ENCODE measurements around the gene CTSC. TPM values are rescaled to one million over a fixed set of nuclear protein-coding genes. Genes with fewer than 3 reads are reported as not detected.
A peak's percentile ranks its signal among the peaks of the same experiment; 100 is the strongest.

Gene CTSC
- total and polyA plus RNA-seq, 2 of the 13 experiments (the other 11 are each of a cell fraction or from before 2014, with no cell fraction given), result 144 to 210 TPM

DNA sequence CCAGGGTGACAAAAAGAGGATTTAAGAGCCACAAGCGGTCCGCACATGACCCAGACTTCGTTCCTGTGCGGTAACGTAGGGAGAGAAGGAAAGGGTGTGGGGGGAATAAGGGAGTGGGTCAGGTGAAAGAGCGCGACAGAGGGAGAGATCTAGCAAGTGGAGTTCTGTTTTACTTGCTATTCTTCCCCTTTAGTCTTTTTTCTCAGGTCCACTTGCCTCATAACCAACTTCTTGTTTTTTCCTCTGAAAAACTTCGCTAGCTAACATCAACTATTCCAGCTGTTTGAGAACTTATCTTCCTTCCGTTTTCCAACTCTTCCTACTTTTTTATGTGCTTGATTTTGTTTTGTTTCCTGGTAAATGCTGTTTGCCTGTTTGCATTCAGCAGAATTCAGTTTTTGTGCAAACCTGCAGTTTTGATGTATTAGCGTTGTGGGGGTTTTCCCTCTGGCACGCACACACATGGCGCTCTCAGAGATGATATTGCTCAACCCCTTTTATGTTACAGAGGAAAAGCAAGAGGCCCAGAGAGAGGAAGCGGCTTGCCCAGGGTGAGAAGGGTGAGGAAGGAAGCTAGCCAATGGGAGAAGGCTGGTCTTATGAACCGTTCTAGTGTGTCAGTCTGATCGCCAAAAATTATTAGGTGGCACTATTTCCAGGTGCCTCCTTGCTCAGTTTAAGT, 592 bp upstream of the CTSC start (continued):
- TF ChIP-seq, protein P1, sequence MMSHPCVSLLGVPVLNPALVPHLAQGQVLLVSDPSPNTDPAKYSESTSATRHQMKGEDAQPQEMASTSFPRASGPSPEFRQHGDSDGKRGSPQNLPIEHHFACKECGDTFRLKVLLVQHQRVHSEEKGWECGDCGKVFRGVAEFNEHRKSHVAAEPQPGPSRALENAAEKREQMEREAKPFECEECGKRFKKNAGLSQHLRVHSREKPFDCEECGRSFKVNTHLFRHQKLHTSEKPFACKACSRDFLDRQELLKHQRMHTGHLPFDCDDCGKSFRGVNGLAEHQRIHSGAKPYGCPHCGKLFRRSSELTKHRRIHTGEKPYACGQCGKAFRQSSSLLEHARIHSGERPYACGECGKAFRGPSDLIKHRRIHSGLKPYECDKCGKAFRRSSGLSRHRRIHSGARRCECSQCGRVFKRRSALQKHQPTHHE (CRISPR knock-in tag; IDR thresholded peaks at IDR 0.05; ENCODE audit: borderline replicate concordance), result no peak
- TF ChIP-seq EZH2 (conservative IDR thresholded peaks at IDR 0.05; ENCODE audit: low read depth, low read length), result no peak
- TF ChIP-seq PHF8 (CRISPR knock-in tag; IDR thresholded peaks at IDR 0.05), result peak; percentile 6; the same call in 1 of the 2 replicates
- TF ChIP-seq PAF1 (CRISPR knock-in tag; IDR thresholded peaks at IDR 0.05), result no peak
- TF ChIP-seq SMYD3 (CRISPR knock-in tag; IDR thresholded peaks at IDR 0.05), result no peak
- peak; percentile 20; the same call in 1 of the 2 replicates for TF ChIP-seq DMAP1 (CRISPR knock-in tag; IDR thresholded peaks at IDR 0.05)
- peak; percentile 30 to 40; a peak in 1 of 4 replicates for TF ChIP-seq POLR2A (IDR thresholded peaks at IDR 0.05; ENCODE audit: insufficient read depth in 1 of 2, low read depth in 2 of 2, low read length in 2 of 2)
- TF ChIP-seq ZNF652 (CRISPR knock-in tag; IDR thresholded peaks at IDR 0.05; ENCODE audit: borderline replicate concordance, low read depth), result no peak
- no peak for TF ChIP-seq YY1 (IDR thresholded peaks at IDR 0.05; ENCODE audit: insufficient read depth, insufficient replicate concordance, low read depth, low read length)
- TF ChIP-seq, protein P2, sequence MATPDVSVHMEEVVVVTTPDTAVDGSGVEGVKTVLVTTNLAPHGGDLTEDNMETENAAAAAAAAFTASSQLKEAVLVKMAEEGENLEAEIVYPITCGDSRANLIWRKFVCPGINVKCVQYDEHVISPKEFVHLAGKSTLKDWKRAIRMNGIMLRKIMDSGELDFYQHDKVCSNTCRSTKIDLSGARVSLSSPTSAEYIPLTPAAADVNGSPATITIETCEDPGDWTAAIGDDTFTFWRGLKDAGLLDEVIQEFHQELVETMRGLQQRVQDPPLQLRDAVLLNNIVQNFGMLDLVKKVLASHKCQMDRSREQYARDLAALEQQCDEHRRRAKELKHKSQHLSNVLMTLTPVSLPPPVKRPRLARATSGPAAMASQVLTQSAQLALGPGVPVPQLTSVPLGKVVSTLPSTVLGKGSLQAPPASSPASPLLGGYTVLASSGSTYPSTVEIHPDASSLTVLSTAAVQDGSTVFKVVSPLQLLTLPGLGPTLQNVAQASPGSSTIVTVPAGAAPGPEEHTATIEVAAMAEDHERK (CRISPR knock-in tag; IDR thresholded peaks at IDR 0.05; ENCODE audit: low read depth), result no peak
- no peak for TF ChIP-seq FOXO1 (CRISPR knock-in tag; IDR thresholded peaks at IDR 0.05)
- TF ChIP-seq CEBPB (IDR thresholded peaks at IDR 0.05; ENCODE audit: borderline replicate concordance, low read depth, low read length), result peak; percentile 86
- no peak for TF ChIP-seq ZFP1 (CRISPR knock-in tag; IDR thresholded peaks at IDR 0.05)
- TF ChIP-seq, protein P3, sequence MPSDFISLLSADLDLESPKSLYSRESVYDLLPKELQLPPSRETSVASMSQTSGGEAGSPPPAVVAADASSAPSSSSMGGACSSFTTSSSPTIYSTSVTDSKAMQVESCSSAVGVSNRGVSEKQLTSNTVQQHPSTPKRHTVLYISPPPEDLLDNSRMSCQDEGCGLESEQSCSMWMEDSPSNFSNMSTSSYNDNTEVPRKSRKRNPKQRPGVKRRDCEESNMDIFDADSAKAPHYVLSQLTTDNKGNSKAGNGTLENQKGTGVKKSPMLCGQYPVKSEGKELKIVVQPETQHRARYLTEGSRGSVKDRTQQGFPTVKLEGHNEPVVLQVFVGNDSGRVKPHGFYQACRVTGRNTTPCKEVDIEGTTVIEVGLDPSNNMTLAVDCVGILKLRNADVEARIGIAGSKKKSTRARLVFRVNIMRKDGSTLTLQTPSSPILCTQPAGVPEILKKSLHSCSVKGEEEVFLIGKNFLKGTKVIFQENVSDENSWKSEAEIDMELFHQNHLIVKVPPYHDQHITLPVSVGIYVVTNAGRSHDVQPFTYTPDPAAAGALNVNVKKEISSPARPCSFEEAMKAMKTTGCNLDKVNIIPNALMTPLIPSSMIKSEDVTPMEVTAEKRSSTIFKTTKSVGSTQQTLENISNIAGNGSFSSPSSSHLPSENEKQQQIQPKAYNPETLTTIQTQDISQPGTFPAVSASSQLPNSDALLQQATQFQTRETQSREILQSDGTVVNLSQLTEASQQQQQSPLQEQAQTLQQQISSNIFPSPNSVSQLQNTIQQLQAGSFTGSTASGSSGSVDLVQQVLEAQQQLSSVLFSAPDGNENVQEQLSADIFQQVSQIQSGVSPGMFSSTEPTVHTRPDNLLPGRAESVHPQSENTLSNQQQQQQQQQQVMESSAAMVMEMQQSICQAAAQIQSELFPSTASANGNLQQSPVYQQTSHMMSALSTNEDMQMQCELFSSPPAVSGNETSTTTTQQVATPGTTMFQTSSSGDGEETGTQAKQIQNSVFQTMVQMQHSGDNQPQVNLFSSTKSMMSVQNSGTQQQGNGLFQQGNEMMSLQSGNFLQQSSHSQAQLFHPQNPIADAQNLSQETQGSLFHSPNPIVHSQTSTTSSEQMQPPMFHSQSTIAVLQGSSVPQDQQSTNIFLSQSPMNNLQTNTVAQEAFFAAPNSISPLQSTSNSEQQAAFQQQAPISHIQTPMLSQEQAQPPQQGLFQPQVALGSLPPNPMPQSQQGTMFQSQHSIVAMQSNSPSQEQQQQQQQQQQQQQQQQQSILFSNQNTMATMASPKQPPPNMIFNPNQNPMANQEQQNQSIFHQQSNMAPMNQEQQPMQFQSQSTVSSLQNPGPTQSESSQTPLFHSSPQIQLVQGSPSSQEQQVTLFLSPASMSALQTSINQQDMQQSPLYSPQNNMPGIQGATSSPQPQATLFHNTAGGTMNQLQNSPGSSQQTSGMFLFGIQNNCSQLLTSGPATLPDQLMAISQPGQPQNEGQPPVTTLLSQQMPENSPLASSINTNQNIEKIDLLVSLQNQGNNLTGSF (CRISPR knock-in tag; IDR thresholded peaks at IDR 0.05), result no peak
- TF ChIP-seq POGZ (CRISPR knock-in tag; IDR thresholded peaks at IDR 0.05), result no peak
- TF ChIP-seq ZNF121 (CRISPR knock-in tag; IDR thresholded peaks at IDR 0.05), result no peak
- TF ChIP-seq, protein P4, sequence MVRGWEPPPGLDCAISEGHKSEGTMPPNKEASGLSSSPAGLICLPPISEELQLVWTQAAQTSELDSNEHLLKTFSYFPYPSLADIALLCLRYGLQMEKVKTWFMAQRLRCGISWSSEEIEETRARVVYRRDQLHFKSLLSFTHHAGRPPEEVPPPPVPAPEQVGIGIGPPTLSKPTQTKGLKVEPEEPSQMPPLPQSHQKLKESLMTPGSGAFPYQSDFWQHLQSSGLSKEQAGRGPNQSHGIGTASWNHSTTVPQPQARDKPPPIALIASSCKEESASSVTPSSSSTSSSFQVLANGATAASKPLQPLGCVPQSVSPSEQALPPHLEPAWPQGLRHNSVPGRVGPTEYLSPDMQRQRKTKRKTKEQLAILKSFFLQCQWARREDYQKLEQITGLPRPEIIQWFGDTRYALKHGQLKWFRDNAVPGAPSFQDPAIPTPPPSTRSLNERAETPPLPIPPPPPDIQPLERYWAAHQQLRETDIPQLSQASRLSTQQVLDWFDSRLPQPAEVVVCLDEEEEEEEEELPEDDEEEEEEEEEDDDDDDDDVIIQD (CRISPR knock-in tag; IDR thresholded peaks at IDR 0.05; ENCODE audit: low read depth), result no peak
- TF ChIP-seq, protein P5, sequence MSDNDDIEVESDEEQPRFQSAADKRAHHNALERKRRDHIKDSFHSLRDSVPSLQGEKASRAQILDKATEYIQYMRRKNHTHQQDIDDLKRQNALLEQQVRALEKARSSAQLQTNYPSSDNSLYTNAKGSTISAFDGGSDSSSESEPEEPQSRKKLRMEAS (IDR thresholded peaks at IDR 0.05), result peak; percentile 70
- TF ChIP-seq, protein P6, sequence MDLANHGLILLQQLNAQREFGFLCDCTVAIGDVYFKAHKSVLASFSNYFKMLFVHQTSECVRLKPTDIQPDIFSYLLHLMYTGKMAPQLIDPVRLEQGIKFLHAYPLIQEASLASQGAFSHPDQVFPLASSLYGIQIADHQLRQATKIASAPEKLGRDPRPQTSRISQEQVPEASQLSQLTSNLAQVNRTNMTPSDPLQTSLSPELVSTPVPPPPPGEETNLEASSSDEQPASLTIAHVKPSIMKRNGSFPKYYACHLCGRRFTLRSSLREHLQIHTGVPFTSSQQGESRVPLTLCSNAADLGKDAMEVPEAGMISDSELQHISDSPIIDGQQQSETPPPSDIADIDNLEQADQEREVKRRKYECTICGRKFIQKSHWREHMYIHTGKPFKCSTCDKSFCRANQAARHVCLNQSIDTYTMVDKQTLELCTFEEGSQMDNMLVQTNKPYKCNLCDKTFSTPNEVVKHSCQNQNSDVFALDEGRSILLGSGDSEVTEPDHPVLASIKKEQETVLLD (CRISPR knock-in tag; IDR thresholded peaks at IDR 0.05; ENCODE audit: low read depth), result no peak
